H1 (cell line): ENCODE data around the gene MLPH. TPM values are rescaled to one million over a fixed set of nuclear protein-coding genes. Genes with fewer than 3 reads are reported as not detected.

Source experiments
- CTCF ChIA-PET: fragments of 300-600 bp; sonication (Branson Sonifier 250); formaldehyde crosslinking; loops from one replicate; lab custom pipeline; 2021; ENCODE audit not compliant: partially characterized antibody; lab: Charles Lee
- POLR2A ChIA-PET: fragments of 300-600 bp; sonication (Branson Sonifier 250); formaldehyde crosslinking; loops from one replicate; lab custom pipeline; 2021; ENCODE audit warnings: inconsistent platforms; ENCODE audit not compliant: partially characterized antibody; lab: Charles Lee
- DNase-seq, 2 experiments: peaks; one replicate each; pipeline versions ENCODE4 v3.0.0 to v3.0.0-alpha.2; 2010 to 2022; ENCODE audit warnings: low spot score in 2 of 2, low read depth in 1 of 2, mixed read lengths in 1 of 2
- FAIRE-seq: peaks from 2 replicates; lab custom pipeline; 2011; peaks lifted over from hg19 to GRCh38; lab: Jason Lieb, UNC
- H2AFZ ChIP-seq: 2 replicates; pipeline ENCODE4 v1.8.1; 2012; ENCODE audit warnings: low read length, inconsistent platforms
- H2AK5ac ChIP-seq: 2 replicates; pipeline ENCODE4 v1.6.1; 2013; ENCODE audit warnings: low read depth, low read length
- H2BK120ac ChIP-seq: replicated peaks from 2 replicates; pipeline ENCODE3; 2013; ENCODE audit warnings: low read depth, low read length, inconsistent platforms
- H2BK12ac ChIP-seq: 2 replicates; pipeline ENCODE4 v1.6.1; 2013; ENCODE audit warnings: low read depth, low read length
- H2BK15ac ChIP-seq: 2 replicates; pipeline ENCODE4 v1.6.1; 2013; ENCODE audit warnings: low read length
- H2BK20ac ChIP-seq: 2 replicates; pipeline ENCODE4 v1.6.1; 2013; ENCODE audit warnings: low read length
- H2BK5ac ChIP-seq: 2 replicates; pipeline ENCODE4 v1.6.1; 2013; ENCODE audit warnings: low read depth, low read length
- H3K14ac ChIP-seq: 2 replicates; pipeline ENCODE4 v1.6.1; 2013; ENCODE audit warnings: inconsistent platforms; ENCODE audit not compliant: insufficient read length
- H3K18ac ChIP-seq: 2 replicates; pipeline ENCODE4 v1.6.1; 2013; ENCODE audit warnings: low read length; ENCODE audit errors: extremely low read depth
- H3K23ac ChIP-seq: 2 replicates; pipeline ENCODE4 v1.6.1; 2013; ENCODE audit warnings: inconsistent platforms; ENCODE audit not compliant: insufficient read length
- H3K23me2 ChIP-seq: 2 replicates; pipeline ENCODE4 v1.6.1; 2013; ENCODE audit warnings: low read depth, low read length
- H3K27ac ChIP-seq: 2 replicates; pipeline ENCODE4 v1.6.1; 2011; ENCODE audit warnings: low read depth, low read length, inconsistent platforms
- H3K27me3 ChIP-seq, 4 experiments: replicated peaks in 1 of 4; 1 replicate in 1 of 4; 2 replicates in 3 of 4; pipeline versions ENCODE4 v1.6.1 to v1.8.1; 2011 to 2013; ENCODE audit warnings: low read length in 3 of 4, mild to moderate bottlenecking in 3 of 4, inconsistent platforms in 2 of 4, mixed read lengths in 2 of 4, moderate library complexity in 1 of 4; ENCODE audit not compliant: control insufficient read depth in 3 of 4, insufficient read depth in 3 of 4; ENCODE audit errors: extremely low read depth in 1 of 4
- H3K36me3 ChIP-seq, 4 experiments: 2 replicates each; pipeline versions ENCODE4 v1.6.1 to v1.8.1; 2011 to 2013; ENCODE audit warnings: mild to moderate bottlenecking in 4 of 4, low read length in 3 of 4, moderate library complexity in 2 of 4, control low read depth in 1 of 4, inconsistent platforms in 1 of 4; ENCODE audit not compliant: insufficient read depth in 4 of 4, control insufficient read depth in 2 of 4
- H3K4ac ChIP-seq: replicated peaks from 2 replicates; pipeline ENCODE3; 2013; ENCODE audit warnings: low read length, low read depth, mixed read lengths, inconsistent platforms; ENCODE audit not compliant: insufficient read length
- H3K4me1 ChIP-seq, 4 experiments: replicated peaks in 1 of 4; 1 replicate in 1 of 4; 2 replicates in 3 of 4; pipeline versions ENCODE4 v1.6.1 to v1.8.1; 2011 to 2013; ENCODE audit warnings: low read length in 3 of 4, inconsistent platforms in 2 of 4, mixed read lengths in 1 of 4; ENCODE audit not compliant: insufficient read depth in 4 of 4, control insufficient read depth in 3 of 4
- H3K4me2 ChIP-seq, 2 experiments: 2 replicates each; pipeline versions ENCODE4 v1.6.1 to v1.8.1; 2011 to 2013; ENCODE audit warnings: low read depth in 2 of 2, low read length in 2 of 2, control low read depth in 1 of 2, inconsistent platforms in 1 of 2, mild to moderate bottlenecking in 1 of 2; ENCODE audit not compliant: insufficient read depth in 1 of 2
- H3K4me3 ChIP-seq, 4 experiments: fragments of 200-600, 300-600 bp in 1 of 4; sonication (generic), shearing (Covaris generic), sonication (Bioruptor Twin) in 1 of 4; 2 replicates each; pipeline versions ENCODE4 v1.5.1 to v1.8.1; 2011 to 2016; ENCODE audit warnings: low read length in 4 of 4, low read depth in 3 of 4, control low read depth in 2 of 4, inconsistent platforms in 2 of 4, mild to moderate bottlenecking in 2 of 4, mixed read lengths in 1 of 4, moderate library complexity in 1 of 4; ENCODE audit not compliant: insufficient read depth in 2 of 4; ENCODE audit errors: extremely low read depth in 1 of 4
- H3K56ac ChIP-seq: replicated peaks from 2 replicates; pipeline ENCODE3; 2013; ENCODE audit warnings: low read depth, mild to moderate bottlenecking, mixed read lengths, low read length, inconsistent platforms; ENCODE audit not compliant: insufficient read length
- H3K79me1 ChIP-seq: 2 replicates; pipeline ENCODE4 v1.6.1; 2013; ENCODE audit warnings: low read depth, low read length, control low read depth
- H3K79me2 ChIP-seq, 2 experiments: 2 replicates each; pipeline versions ENCODE4 v1.6.1 to v1.8.1; 2012 to 2013; ENCODE audit warnings: low read length in 2 of 2, mild to moderate bottlenecking in 2 of 2, inconsistent platforms in 1 of 2; ENCODE audit not compliant: insufficient read depth in 2 of 2, control insufficient read depth in 1 of 2
- H3K9ac ChIP-seq, 4 experiments: replicated peaks in 1 of 4; 1 replicate in 1 of 4; 2 replicates in 3 of 4; pipeline versions ENCODE4 v1.6.1 to v1.8.1; 2011 to 2013; ENCODE audit warnings: low read depth in 3 of 4, low read length in 3 of 4, control low read depth in 2 of 4, mild to moderate bottlenecking in 2 of 4, moderate library complexity in 2 of 4, inconsistent platforms in 1 of 4; ENCODE audit errors: extremely low read depth in 1 of 4
- H3K9me3 ChIP-seq, 2 experiments: 2 replicates each; pipeline versions ENCODE4 v1.6.1 to v1.8.1; 2012 to 2013; ENCODE audit warnings: mild to moderate bottlenecking in 2 of 2, moderate library complexity in 2 of 2, control low read depth in 1 of 2, inconsistent platforms in 1 of 2, low read depth in 1 of 2, low read length in 1 of 2, mixed read lengths in 1 of 2; ENCODE audit not compliant: insufficient read depth in 2 of 2
- H4K20me1 ChIP-seq, 2 experiments: replicated peaks in 1 of 2; 2 replicates each; pipeline versions ENCODE3 to v1.8.1; 2011 to 2013; ENCODE audit warnings: inconsistent platforms in 2 of 2, low read length in 2 of 2, mild to moderate bottlenecking in 1 of 2; ENCODE audit not compliant: insufficient read depth in 2 of 2, control insufficient read depth in 1 of 2
- H4K5ac ChIP-seq: 2 replicates; pipeline ENCODE4 v1.6.1; 2013; ENCODE audit warnings: low read length, low read depth, mixed read lengths, inconsistent platforms; ENCODE audit not compliant: insufficient read length
- H4K8ac ChIP-seq: 2 replicates; pipeline ENCODE4 v1.8.0; 2013; ENCODE audit warnings: mild to moderate bottlenecking, moderate library complexity, low read length, inconsistent platforms; ENCODE audit not compliant: insufficient read depth; ENCODE audit errors: extremely low read depth
- H4K91ac ChIP-seq: replicated peaks from 2 replicates; pipeline ENCODE3; 2013; ENCODE audit warnings: low read length, mixed read lengths, inconsistent platforms; ENCODE audit not compliant: insufficient read length
- CHD1 ChIP-seq: IDR thresholded peaks from 2 replicates; pipeline ENCODE4 v1.6.1; 2012; ENCODE audit warnings: low read depth, low read length, improper control_type of control experiment
- FOSL1 ChIP-seq: IDR thresholded peaks from 2 replicates; pipeline ENCODE4 v1.6.1; 2011; ENCODE audit warnings: mild to moderate bottlenecking, low read depth, low read length, moderate library complexity; ENCODE audit not compliant: insufficient read depth
- HDAC2 ChIP-seq, 2 experiments: fragments of 300-600 bp in 1 of 2; sonication (generic) in 1 of 2; IDR thresholded peaks; 2 replicates each; pipeline ENCODE4 v1.6.1; 2011 to 2012; ENCODE audit warnings: low read depth in 2 of 2, low read length in 2 of 2, mild to moderate bottlenecking in 2 of 2, moderate library complexity in 2 of 2, borderline replicate concordance in 1 of 2, inconsistent platforms in 1 of 2
- KDM4A ChIP-seq: IDR thresholded peaks from one replicate; pipeline ENCODE4 v1.7.1; 2012; ENCODE audit warnings: low read depth, mild to moderate bottlenecking, moderate library complexity, low read length, inconsistent platforms; ENCODE audit not compliant: severe bottlenecking
- NANOG ChIP-seq: IDR thresholded peaks from 2 replicates; pipeline ENCODE4 v1.6.1; 2011; ENCODE audit warnings: low read length, low read depth, mild to moderate bottlenecking, inconsistent platforms; ENCODE audit not compliant: insufficient read depth, poor library complexity, severe bottlenecking
- NRF1 ChIP-seq: IDR thresholded peaks from 2 replicates; pipeline ENCODE4 v1.6.1; 2011; ENCODE audit warnings: mild to moderate bottlenecking, low read depth, low read length, improper control_type of control experiment
- POLR2A ChIP-seq, 2 experiments: IDR thresholded peaks; 1 replicate in 1 of 2; 2 replicates in 1 of 2; pipeline ENCODE4 v1.6.1; 2011; ENCODE audit warnings: low read depth in 2 of 2, low read length in 2 of 2, mild to moderate bottlenecking in 2 of 2; ENCODE audit errors: control extremely low read depth in 1 of 2
- POLR2AphosphoS5 ChIP-seq: IDR thresholded peaks from 2 replicates; pipeline ENCODE4 v1.6.1; 2011; ENCODE audit warnings: low read depth, low read length
- RAD21 ChIP-seq, 2 experiments: IDR thresholded peaks in 1 of 2; conservative IDR thresholded peaks in 1 of 2; 2 replicates each; pipeline ENCODE4 v1.6.1; 2011; ENCODE audit warnings: low read depth in 2 of 2, low read length in 2 of 2, improper control_type of control experiment in 1 of 2, inconsistent platforms in 1 of 2, mild to moderate bottlenecking in 1 of 2, moderate library complexity in 1 of 2
- SIRT6 ChIP-seq: IDR thresholded peaks from one replicate; pipeline ENCODE4 v1.7.1; 2012; ENCODE audit warnings: low read length, inconsistent platforms
- SP4 ChIP-seq: IDR thresholded peaks from 2 replicates; pipeline ENCODE4 v1.6.1; 2012; ENCODE audit warnings: low read length, inconsistent platforms
- TAF7 ChIP-seq: optimal IDR thresholded peaks from 2 replicates; pipeline ENCODE3; 2011; ENCODE audit warnings: low read depth, mild to moderate bottlenecking, inconsistent platforms, low read length, moderate library complexity, borderline replicate concordance
- ZNF274 ChIP-seq: IDR thresholded peaks from 2 replicates; pipeline ENCODE4 v1.7.0; 2012; ENCODE audit warnings: low read length, borderline replicate concordance; ENCODE audit errors: extremely low read depth
- WGBS, 2 experiments: shearing (Covaris generic) in 1 of 2; methylation state at CpG; one replicate each; pipeline versions ENCODE4 v1.1.6 to v1.1.7; 2013 to 2015; ENCODE audit warnings: low lambda C conversion rate in 2 of 2, mixed read lengths in 2 of 2, inconsistent platforms in 1 of 2, low coverage in 1 of 2, missing lambda C conversion rate in 1 of 2; ENCODE audit not compliant: insufficient replicate concordance in 2 of 2, insufficient coverage in 1 of 2, insufficient read length in 1 of 2; ENCODE audit errors: extremely low coverage in 1 of 2, missing lambda C conversion rate in 1 of 2; 5-methylcytosine and 5-hydroxymethylcytosine counted together
- polyA plus RNA-seq, 7 experiments: library from polyadenylated mRNA; depleted of rRNA in 3 of 7; stranded (reverse) in 5 of 7; unstranded in 2 of 7; fragments of >200 nt in 5 of 7; fragments of 200-250 nt in 2 of 7; gene quantifications; 1 replicate in 5 of 7; 2 replicates in 1 of 7; 4 replicates in 1 of 7; pipeline versions ENCODE4 v1.2.1 to v1.2.3, GENCODE V29; 2011 to 2013; ENCODE audit warnings: missing spikeins in 2 of 7, mixed read lengths in 2 of 7
- total RNA-seq: library from RNA; stranded (reverse); fragmentation: NEBNext Ultra II Directional; extraction: Animal tissue kit (Norgen Biotek cat#: 25700); gene quantifications from 2 replicates; pipeline ENCODE4 v1.2.1, GENCODE V29; 2021

MLPH gene
- total and polyA plus RNA-seq, 2 of the 8 experiments (the other 6 are each of a cell fraction or from before 2014, with no cell fraction given) = 12.7 to 17.0 TPM

GRCh38 chr2:237541243-237541642 lies 54.2 kb downstream of the MLPH start:
- Histone ChIP-seq H3K14ac (no peak overlapping the region), H2BK20ac (no peak overlapping the region), H3K18ac (no peak overlapping the region), H3K4me1 (no peaks in the 10 kb centered on the region; a peak in 1 of 7 replicates), H4K8ac (no peak overlapping the region), H3K27ac (no peak overlapping the region), H2BK15ac (no peak overlapping the region), H3K23ac (no peak overlapping the region), H2AFZ (no peak overlapping the region), H4K20me1 (peaks cover 0 to 2% of the 10 kb centered on the region in 2 experiments), H3K36me3 (0 out of 8 replicates have a peak, but pooled peaks cover 0 to 3% (median 0%) of the 10 kb centered on the region in 4 experiments), H4K91ac (no peak overlapping the region), H3K4me2 (no peak overlapping the region), H3K79me2 (no peaks in the 10 kb centered on the region), H4K5ac (no peak overlapping the region), H3K79me1 (no peaks in the 10 kb centered on the region), H3K23me2 (no peaks in the 10 kb centered on the region), H3K56ac (no peak overlapping the region), H2BK12ac (no peak overlapping the region), H3K4ac (no peak overlapping the region), H2AK5ac (no peak overlapping the region), H2BK120ac (no peak overlapping the region), H3K9me3 (no peaks in the 10 kb centered on the region; a peak in 1 of 4 replicates), H3K9ac (no peak overlapping the region), H2BK5ac (no peak overlapping the region), H3K4me3 (no peak overlapping the region), H3K27me3 (no peaks in the 10 kb centered on the region)
- FAIRE-seq = no peak
- 95% methylated on average over 4 of the region's 5 CpGs; no CpG with 5 or more reads in 1 of the 2 experiments for WGBS, 2 experiments
- DNase-seq = no peak
- CTCF ChIA-PET = interaction anchor here (0.8 to 3.6 kb wide), 11 partner anchors 9 to 204 kb away, joined by 3 to 12 read pairs (median 4); no protein-coding TSS in a partner anchor
- POLR2A ChIA-PET = interaction anchor here (1.5 kb wide), 1 partner anchor 11 kb away, joined by 4 read pairs; no protein-coding TSS in a partner anchor
- no peak for TF ChIP-seq HDAC2 (IDR thresholded peaks at IDR 0.05; ENCODE audit: borderline replicate concordance in 1 of 2, low read depth in 2 of 2, low read length in 2 of 2)
- no peak for TF ChIP-seq RAD21 (IDR thresholded peaks at IDR 0.05 in 1 of 2, conservative IDR thresholded peaks at IDR 0.05 in 1 of 2; ENCODE audit: low read depth in 2 of 2, low read length in 2 of 2)
- TF ChIP-seq POLR2AphosphoS5 = no peak
- TF ChIP-seq CHD1 = no peak
- no peak for TF ChIP-seq FOSL1
- TF ChIP-seq KDM4A = no peak
- no peak for TF ChIP-seq SIRT6
- TF ChIP-seq NRF1 = no peak
- TF ChIP-seq NANOG = no peak
- no peak for TF ChIP-seq ZNF274
- no peak for TF ChIP-seq SP4
- no peak for TF ChIP-seq TAF7
- no peak for TF ChIP-seq POLR2A (IDR thresholded peaks at IDR 0.05; ENCODE audit: control extremely low read depth in 1 of 2, low read depth in 2 of 2, low read length in 2 of 2)
